Measurements from ENCODE around the gene CTDSP2.

CTDSP2 gene

DNA sequence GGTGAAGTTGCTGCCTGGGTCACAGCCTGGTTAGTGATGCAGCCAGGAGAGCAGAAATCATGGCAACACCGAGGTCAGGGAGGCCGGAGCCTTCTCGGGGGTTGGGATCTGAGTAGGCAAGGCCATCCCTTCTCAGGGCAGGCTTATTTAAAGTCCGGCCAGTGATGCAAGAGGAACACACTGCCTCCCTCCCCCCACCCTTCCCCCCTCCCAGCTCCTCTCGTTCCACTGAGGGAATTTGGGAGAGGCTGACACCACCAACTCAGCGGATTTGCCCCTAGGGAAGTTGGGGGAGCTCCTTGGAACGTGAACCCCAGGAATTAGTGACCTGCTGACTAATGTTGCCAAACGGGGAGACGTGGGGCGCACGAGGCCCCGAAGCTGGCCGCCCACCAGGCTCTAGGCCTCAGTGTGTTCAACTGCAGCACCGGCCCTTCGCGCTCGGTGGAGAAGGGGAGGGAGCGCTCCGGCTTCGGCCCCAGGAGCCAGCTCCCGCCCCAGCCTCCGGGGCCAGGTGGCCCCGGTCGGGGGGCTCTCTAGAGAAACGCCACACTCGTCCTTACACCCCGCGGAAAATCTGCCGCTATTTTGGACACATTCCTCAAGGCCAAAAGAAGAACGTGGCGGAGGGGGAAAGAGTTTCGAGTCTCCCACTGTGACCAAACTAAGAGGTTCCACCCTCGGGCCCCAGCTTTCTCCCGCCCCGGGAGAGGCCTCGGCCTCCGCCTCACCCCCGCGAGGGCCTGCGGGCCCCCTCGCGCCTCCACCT, 1.6 kb downstream of the CTDSP2 start:
- TF ChIP-seq CEBPB (IDR thresholded peaks at IDR 0.05) (peak; percentile 76), YY1 (IDR thresholded peaks at IDR 0.05; ENCODE audit: low read depth) (no peak), ZBTB7A (IDR thresholded peaks at IDR 0.05; ENCODE audit: low read depth) (no peak), FOXM1 (IDR thresholded peaks at IDR 0.05; ENCODE audit: borderline replicate concordance, low read depth) (no peak), CREB1 (IDR thresholded peaks at IDR 0.05; ENCODE audit: low read depth) (no peak), RAD21 (IDR thresholded peaks at IDR 0.05; ENCODE audit: low read depth) (no peak), EP300 (IDR thresholded peaks at IDR 0.05; ENCODE audit: borderline replicate concordance) (no peak), EGR1 (IDR thresholded peaks at IDR 0.05) (no peak), NFIC (IDR thresholded peaks at IDR 0.05) (peak; percentile 15; the same call in 1 of the 2 replicates), TEAD4 (IDR thresholded peaks at IDR 0.05) (no peak), TAF1 (IDR thresholded peaks at IDR 0.05; ENCODE audit: low read depth) (no peak; the same call in 1 of the 2 replicates), TCF12 (IDR thresholded peaks at IDR 0.05; ENCODE audit: low read depth) (no peak)
- TF ChIP-seq, protein P1, sequence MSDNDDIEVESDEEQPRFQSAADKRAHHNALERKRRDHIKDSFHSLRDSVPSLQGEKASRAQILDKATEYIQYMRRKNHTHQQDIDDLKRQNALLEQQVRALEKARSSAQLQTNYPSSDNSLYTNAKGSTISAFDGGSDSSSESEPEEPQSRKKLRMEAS (IDR thresholded peaks at IDR 0.05) = no peak
- TF ChIP-seq, protein P2, sequence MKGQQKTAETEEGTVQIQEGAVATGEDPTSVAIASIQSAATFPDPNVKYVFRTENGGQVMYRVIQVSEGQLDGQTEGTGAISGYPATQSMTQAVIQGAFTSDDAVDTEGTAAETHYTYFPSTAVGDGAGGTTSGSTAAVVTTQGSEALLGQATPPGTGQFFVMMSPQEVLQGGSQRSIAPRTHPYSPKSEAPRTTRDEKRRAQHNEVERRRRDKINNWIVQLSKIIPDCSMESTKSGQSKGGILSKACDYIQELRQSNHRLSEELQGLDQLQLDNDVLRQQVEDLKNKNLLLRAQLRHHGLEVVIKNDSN (IDR thresholded peaks at IDR 0.05) = no peak
- TF ChIP-seq, protein P3, sequence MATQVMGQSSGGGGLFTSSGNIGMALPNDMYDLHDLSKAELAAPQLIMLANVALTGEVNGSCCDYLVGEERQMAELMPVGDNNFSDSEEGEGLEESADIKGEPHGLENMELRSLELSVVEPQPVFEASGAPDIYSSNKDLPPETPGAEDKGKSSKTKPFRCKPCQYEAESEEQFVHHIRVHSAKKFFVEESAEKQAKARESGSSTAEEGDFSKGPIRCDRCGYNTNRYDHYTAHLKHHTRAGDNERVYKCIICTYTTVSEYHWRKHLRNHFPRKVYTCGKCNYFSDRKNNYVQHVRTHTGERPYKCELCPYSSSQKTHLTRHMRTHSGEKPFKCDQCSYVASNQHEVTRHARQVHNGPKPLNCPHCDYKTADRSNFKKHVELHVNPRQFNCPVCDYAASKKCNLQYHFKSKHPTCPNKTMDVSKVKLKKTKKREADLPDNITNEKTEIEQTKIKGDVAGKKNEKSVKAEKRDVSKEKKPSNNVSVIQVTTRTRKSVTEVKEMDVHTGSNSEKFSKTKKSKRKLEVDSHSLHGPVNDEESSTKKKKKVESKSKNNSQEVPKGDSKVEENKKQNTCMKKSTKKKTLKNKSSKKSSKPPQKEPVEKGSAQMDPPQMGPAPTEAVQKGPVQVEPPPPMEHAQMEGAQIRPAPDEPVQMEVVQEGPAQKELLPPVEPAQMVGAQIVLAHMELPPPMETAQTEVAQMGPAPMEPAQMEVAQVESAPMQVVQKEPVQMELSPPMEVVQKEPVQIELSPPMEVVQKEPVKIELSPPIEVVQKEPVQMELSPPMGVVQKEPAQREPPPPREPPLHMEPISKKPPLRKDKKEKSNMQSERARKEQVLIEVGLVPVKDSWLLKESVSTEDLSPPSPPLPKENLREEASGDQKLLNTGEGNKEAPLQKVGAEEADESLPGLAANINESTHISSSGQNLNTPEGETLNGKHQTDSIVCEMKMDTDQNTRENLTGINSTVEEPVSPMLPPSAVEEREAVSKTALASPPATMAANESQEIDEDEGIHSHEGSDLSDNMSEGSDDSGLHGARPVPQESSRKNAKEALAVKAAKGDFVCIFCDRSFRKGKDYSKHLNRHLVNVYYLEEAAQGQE (IDR thresholded peaks at IDR 0.05; ENCODE audit: low read depth) = no peak

DNA sequence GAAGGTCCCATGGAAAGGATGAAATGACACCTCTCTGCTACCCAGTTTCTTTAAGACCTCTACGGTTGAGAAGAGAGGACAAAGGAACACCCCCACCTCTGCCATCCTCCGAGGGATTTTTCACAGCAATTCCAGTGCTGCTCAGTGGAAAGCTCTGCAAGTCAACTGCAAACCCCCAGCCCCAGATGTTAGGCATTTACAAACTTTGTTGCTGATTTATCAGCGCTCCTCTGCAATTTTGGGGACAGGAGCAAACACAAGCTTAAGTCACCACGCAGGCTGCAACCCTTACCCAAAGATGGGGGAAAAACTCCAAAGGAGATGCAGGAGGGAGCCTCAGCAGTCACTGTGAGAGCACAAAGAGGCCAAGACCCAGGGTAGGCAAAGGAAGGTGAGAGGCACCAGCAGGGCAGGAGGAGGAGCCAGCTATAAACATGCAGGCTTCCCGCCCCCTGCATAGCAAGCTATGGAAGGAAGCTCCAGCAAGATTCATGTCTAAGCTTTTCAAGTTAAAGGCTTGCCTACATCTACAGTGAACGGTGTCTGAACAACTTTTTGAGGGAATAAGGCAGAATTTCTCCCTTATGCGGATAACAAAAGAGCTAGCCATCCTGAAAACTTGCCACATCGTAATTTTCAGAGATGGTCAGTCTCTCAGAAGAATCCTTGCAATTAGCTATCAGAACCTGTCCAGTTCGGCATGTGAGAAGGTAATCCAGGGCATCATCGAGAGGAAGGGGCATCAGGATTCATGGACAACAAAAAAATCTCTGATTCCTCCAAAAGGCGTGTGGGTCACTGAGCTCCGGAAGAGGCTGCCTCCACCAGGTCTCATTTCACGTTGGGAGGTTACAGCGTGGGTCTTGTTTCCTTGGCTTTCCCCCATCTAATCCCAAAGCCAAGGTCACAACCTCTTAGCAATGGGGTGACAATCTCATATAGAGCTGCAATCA, 3.9 kb downstream of the CTDSP2 start:
- TF ChIP-seq CEBPB (IDR thresholded peaks at IDR 0.05) (no peak), CREB1 (IDR thresholded peaks at IDR 0.05; ENCODE audit: low read depth) (no peak), TCF12 (IDR thresholded peaks at IDR 0.05; ENCODE audit: low read depth) (no peak), TEAD4 (IDR thresholded peaks at IDR 0.05) (no peak), EGR1 (IDR thresholded peaks at IDR 0.05) (no peak), EP300 (IDR thresholded peaks at IDR 0.05; ENCODE audit: borderline replicate concordance) (no peak), FOXM1 (IDR thresholded peaks at IDR 0.05; ENCODE audit: borderline replicate concordance, low read depth) (no peak), TAF1 (IDR thresholded peaks at IDR 0.05; ENCODE audit: low read depth) (no peak), ZBTB7A (IDR thresholded peaks at IDR 0.05; ENCODE audit: low read depth) (no peak), NFIC (IDR thresholded peaks at IDR 0.05) (no peak), RAD21 (IDR thresholded peaks at IDR 0.05; ENCODE audit: low read depth) (no peak), YY1 (IDR thresholded peaks at IDR 0.05; ENCODE audit: low read depth) (no peak)
- TF ChIP-seq, protein P2 (IDR thresholded peaks at IDR 0.05) = no peak
- TF ChIP-seq, protein P3 (IDR thresholded peaks at IDR 0.05; ENCODE audit: low read depth) = no peak
- TF ChIP-seq, protein P1 (IDR thresholded peaks at IDR 0.05) = no peak

DNA sequence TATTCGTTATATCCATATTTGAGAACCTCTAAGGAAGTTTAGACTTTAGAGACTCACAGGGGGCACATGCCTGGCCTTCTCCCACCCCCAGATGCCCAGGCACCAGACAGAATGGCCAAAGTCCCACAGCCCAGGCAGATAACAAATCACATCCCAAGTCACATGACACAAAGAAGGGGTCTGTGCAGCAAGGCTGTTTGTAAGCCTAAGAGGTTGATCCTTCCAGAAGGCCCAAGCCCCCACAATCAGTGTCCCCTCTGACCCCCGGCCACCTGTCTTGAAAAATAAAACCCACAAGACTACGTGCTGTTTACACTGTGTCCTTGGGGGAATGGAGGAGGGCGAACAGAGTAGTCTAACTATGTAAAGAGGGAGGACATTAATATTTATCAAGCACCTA, 5.1 kb downstream of the CTDSP2 start:
- TF ChIP-seq, protein P2 (IDR thresholded peaks at IDR 0.05) = 0 out of 2 replicates have a peak, but pooled peaks have one; percentile 11
- no peak for TF ChIP-seq EGR1 (IDR thresholded peaks at IDR 0.05)

DNA sequence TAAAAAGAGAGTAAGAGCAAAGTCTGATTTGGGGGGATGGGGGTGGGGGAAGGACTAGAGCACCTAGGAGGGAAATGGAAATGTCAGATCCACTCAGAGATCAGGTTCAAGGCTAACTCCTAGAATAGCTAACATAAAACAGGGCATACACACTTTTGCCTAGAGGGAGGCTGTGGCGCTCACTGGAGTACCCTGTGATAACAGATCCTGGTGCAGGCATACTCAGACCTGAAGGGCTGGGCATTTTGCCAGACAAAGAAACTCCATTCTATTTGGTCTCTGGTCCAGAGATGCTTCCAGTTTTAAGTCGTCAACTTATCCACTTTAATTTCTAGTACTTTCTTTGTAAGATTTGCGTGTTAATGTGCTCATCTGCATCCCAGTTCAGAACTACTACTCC, 5.8 kb downstream of the CTDSP2 start:
- TF ChIP-seq NFIC (IDR thresholded peaks at IDR 0.05) (0 out of 2 replicates have a peak, but pooled peaks have one; percentile 14), TCF12 (IDR thresholded peaks at IDR 0.05; ENCODE audit: low read depth) (no peak)

DNA sequence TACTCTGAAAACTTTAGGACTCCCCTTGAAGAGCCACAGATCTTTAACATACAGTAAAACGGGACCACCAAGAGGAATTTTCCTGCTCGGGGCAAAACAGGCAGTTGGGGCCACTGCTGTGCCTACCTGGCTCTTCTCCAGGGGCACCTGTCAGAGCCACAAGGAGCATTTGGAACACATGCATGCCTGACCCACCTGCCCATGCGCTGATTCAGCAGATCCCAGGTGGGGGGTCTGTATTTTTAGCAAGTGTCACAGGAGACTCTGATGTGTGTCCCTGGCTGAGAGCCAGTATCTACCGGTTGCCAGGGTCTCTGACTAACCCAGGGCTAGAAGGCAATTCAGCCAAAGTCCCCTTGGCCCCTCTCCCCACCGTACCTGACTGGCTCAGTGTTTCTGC, 6.5 kb downstream of the CTDSP2 start:
- 0 out of 2 replicates have a peak, but pooled peaks have one; percentile 12 for TF ChIP-seq NFIC (IDR thresholded peaks at IDR 0.05)
- no peak for TF ChIP-seq YY1 (IDR thresholded peaks at IDR 0.05; ENCODE audit: low read depth)

Measured in Ishikawa (cell line).